ENCODE measurements around the gene HLCS.
"Not testable (repeated sequence)": the region's sequence is repeated elsewhere in the genome, so short reads cannot be mapped to it uniquely, and the experiment has no call there.

HLCS gene

GRCh38 chr21:36845790-36846189 is 120.7 kb downstream of the HLCS start:
- no peak for DNase-seq

GRCh38 chr21:36845070-36845469 is 121.4 kb downstream of the HLCS start:
- no peak for DNase-seq

- DNase-seq = no peak
These were observed 124.6 kb downstream of the HLCS start for GRCh38 chr21:36841866-36842265.

- no peak for DNase-seq
These were observed 126.7 kb downstream of the HLCS start for GRCh38 chr21:36839735-36840134.

- no peak for DNase-seq
These were observed 127.3 kb downstream of the HLCS start for GRCh38 chr21:36839123-36839522.

GRCh38 chr21:36835383-36835795 is 131.1 kb downstream of the HLCS start:
- DNase-seq = no peak

- DNase-seq = no peak
These were observed 132.3 kb downstream of the HLCS start for GRCh38 chr21:36834192-36834591.

- DNase-seq = no peak
These were observed 136.4 kb downstream of the HLCS start for GRCh38 chr21:36830100-36830499.

- no peak for DNase-seq
These were observed 137.5 kb downstream of the HLCS start for GRCh38 chr21:36828891-36829515.

GRCh38 chr21:36828208-36828607 is 138.3 kb downstream of the HLCS start:
- no peak for DNase-seq

GRCh38 chr21:36825658-36826057 is 140.8 kb downstream of the HLCS start:
- DNase-seq = no peak

GRCh38 chr21:36821032-36821299 is 145.5 kb downstream of the HLCS start:
- no peak for DNase-seq

- no peak for DNase-seq
These were observed 146.1 kb downstream of the HLCS start for GRCh38 chr21:36820176-36821031.

- no peak for DNase-seq
These were observed 148.6 kb downstream of the HLCS start for GRCh38 chr21:36817732-36818450.

GRCh38 chr21:36816561-36817130 is 149.8 kb downstream of the HLCS start:
- DNase-seq = no peak

- not testable (repeated sequence) for DNase-seq
These were observed 150.4 kb downstream of the HLCS start for GRCh38 chr21:36816026-36816425.

GRCh38 chr21:36815284-36815683 is 151.2 kb downstream of the HLCS start:
- DNase-seq = no peak

GRCh38 chr21:36813052-36813451 is 153.4 kb downstream of the HLCS start:
- no peak for DNase-seq

GRCh38 chr21:36811762-36812161 is 154.7 kb downstream of the HLCS start:
- DNase-seq = no peak

GRCh38 chr21:36810443-36810842 is 156.0 kb downstream of the HLCS start:
- DNase-seq = no peak

GRCh38 chr21:36807422-36807928 is 159.0 kb downstream of the HLCS start:
- no peak for DNase-seq

GRCh38 chr21:36806103-36806502 is 160.4 kb downstream of the HLCS start:
- no peak for DNase-seq

GRCh38 chr21:36804874-36805611 is 161.4 kb downstream of the HLCS start:
- DNase-seq = no peak

Measured in activated CD8-positive, alpha-beta memory T cell treated with anti-CD3 and anti-CD28 coated beads, Interleukin-2, amount 50 U/mL, for 48 hours (primary cell).